GM19463 (cell line): Measurements from ENCODE around the gene PTN.
"Not testable (repeated sequence)": the region's sequence is repeated elsewhere in the genome, so short reads cannot be mapped to it uniquely, and the experiment has no call there.

Source experiments
- ATAC-seq: cut with Tn5 transposase; IDR thresholded peaks from one replicate; pipeline ENCODE4 v1.9.1; 2021; ENCODE audit warnings: mild to moderate bottlenecking, moderate library complexity; ENCODE audit not compliant: unreplicated experiment

The PTN gene

DNA sequence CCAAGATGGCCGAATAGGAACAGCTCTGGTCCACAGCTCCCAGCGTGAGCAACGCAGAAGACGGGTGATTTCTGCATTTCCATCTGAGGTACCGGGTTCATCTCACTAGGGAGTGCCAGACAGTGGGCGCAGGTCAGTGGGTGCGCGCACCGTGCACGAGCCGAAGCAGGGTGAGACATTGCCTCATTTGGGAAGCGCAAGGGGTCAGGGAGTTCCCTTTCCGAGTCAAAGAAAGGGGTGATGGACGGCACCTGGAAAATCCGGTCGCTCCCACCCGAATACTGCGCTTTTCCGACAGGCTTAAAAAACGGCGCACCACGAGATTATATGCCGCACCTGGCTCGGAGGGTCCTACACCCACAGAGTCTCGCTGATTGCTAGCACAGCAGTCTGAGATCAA lies 161.9 kb downstream of the PTN start:
- ATAC-seq: not testable (repeated sequence)
